Esophagus muscularis mucosa (tissue), 4 donors: ENCODE measurements around the gene SEPTIN10. TPM values are rescaled to one million over a fixed set of nuclear protein-coding genes. Genes with fewer than 3 reads are reported as not detected.

Experiments
- DNase-seq: peaks from one replicate; pipeline ENCODE4 v3.0.0-alpha.2; 2017; ENCODE audit errors: extremely low spot score
- H3K27ac ChIP-seq, 4 donors: fragments of 200-600 bp; sonication (generic); replicated peaks in 1 of 4; 1 replicate in 3 of 4; 2 replicates in 1 of 4; pipeline ENCODE4 v1.5.1; 2016 to 2019; ENCODE audit warnings: mild to moderate bottlenecking in 1 of 4
- H3K27me3 ChIP-seq, 4 donors: fragments of 200-600 bp; sonication (generic); one replicate each; pipeline versions ENCODE4 v1.5.1 to v1.6.0; 2016 to 2019
- H3K36me3 ChIP-seq, 4 donors: fragments of 200-600 bp; sonication (generic); one replicate each; pipeline ENCODE4 v1.5.1; 2016 to 2019
- H3K4me1 ChIP-seq, 4 donors: fragments of 200-600 bp; sonication (generic); one replicate each; pipeline ENCODE4 v1.5.1; 2016 to 2019
- H3K4me3 ChIP-seq, 4 donors: fragments of 200-600 bp; sonication (generic); 1 replicate in 2 of 4; 2 replicates in 2 of 4; pipeline ENCODE4 v1.5.1; 2016 to 2019; ENCODE audit warnings: mild to moderate bottlenecking in 4 of 4, moderate library complexity in 1 of 4
- H3K9me3 ChIP-seq, 4 donors: fragments of 200-600 bp; sonication (generic); 1 replicate in 3 of 4; 2 replicates in 1 of 4; pipeline ENCODE4 v1.5.1; 2016 to 2019
- CTCF ChIP-seq, 3 experiments: fragments of 200-600 bp in 2 of 3; fragments of 450-650 bp in 1 of 3; sonication (generic) in 2 of 3; IDR thresholded peaks; one replicate each; pipeline ENCODE4 v1.5.1; 2017 to 2019; ENCODE audit warnings: antibody characterized with exemption in 3 of 3, mild to moderate bottlenecking in 2 of 3, moderate library complexity in 1 of 3
- EP300 ChIP-seq: sonication (generic); formaldehyde crosslinking; IDR thresholded peaks from one replicate; pipeline ENCODE4 v1.6.1; 2017; ENCODE audit warnings: antibody characterized with exemption
- POLR2A ChIP-seq: fragments of 450-650 bp; IDR thresholded peaks from one replicate; pipeline ENCODE4 v1.6.1; 2017; ENCODE audit warnings: antibody characterized with exemption, moderate library complexity, mild to moderate bottlenecking, low read depth
- POLR2AphosphoS5 ChIP-seq, 2 donors: sonication (generic); formaldehyde crosslinking; IDR thresholded peaks; one replicate each; pipeline ENCODE4 v1.6.1; 2017; ENCODE audit warnings: antibody characterized with exemption in 2 of 2
- WGBS: methylation state at CpG from one replicate; pipeline ENCODE4 v1.1.5; 2018; 5-methylcytosine and 5-hydroxymethylcytosine counted together
- intact Hi-C: fragments of 100-400 bp; cut with DNase I; formaldehyde crosslinking; loops from one replicate; pipeline ENCODE4 v1.15.1; 2023
- total RNA-seq, 4 donors: library from RNA; depleted of rRNA; stranded (reverse); fragments of >200 nt; gene quantifications; one replicate each; pipeline versions ENCODE4 v1.1.0 to v1.2.1, GENCODE V29; 2016

The SEPTIN10 gene
- total RNA-seq, 4 donors from 2014 or later, result 133 to 203 (median 159) TPM

DNA sequence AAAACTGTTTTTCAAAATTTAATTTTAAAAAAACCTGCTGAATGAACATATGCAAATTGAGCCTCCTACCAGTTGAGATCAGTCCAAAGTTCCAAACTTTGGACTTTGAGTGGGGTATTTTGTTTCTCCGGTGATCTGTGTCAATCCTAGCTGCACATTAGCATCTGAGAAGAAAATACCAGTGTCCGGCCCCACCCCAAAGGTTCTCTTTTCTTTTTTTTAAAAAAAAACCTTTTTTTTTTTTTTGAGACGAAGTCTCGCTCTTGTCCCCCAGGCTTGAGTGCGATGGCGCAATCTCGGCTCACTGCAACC, 91.7 kb downstream of the SEPTIN10 start:
- DNase-seq, result no peak
- Histone ChIP-seq H3K27ac (no peak overlapping the region), H3K36me3 (no peaks in the 10 kb centered on the region), H3K9me3 (no peaks in the 10 kb centered on the region), H3K27me3 (peaks cover 0 to 7% (median 0%) of the 10 kb centered on the region in 4 donors), H3K4me3 (no peak overlapping the region), H3K4me1 (no peaks in the 10 kb centered on the region)
- intact Hi-C loops, result no loop called here
- 96% methylated on average over 7 of the region's 7 CpGs for WGBS
- TF ChIP-seq EP300 (no peak), POLR2AphosphoS5 (IDR thresholded peaks at IDR 0.05) (no peak), CTCF (IDR thresholded peaks at IDR 0.05) (no peak), POLR2A (no peak)

- intact Hi-C loops, result no loop called here
- TF ChIP-seq CTCF (IDR thresholded peaks at IDR 0.05) (no peak), POLR2AphosphoS5 (IDR thresholded peaks at IDR 0.05) (no peak), EP300 (no peak), POLR2A (no peak)
- WGBS, result 82% methylated on average over 20 of the region's 20 CpGs
- Histone ChIP-seq H3K4me1 (no peaks in the 10 kb centered on the region), H3K9me3 (no peaks in the 10 kb centered on the region), H3K27ac (no peak overlapping the region), H3K4me3 (no peak overlapping the region), H3K27me3 (peaks cover 0 to 1% (median 0%) of the 10 kb centered on the region in 4 donors), H3K36me3 (no peaks in the 10 kb centered on the region)
- no peak for DNase-seq
Measured at GRCh38 chr2:109521233-109522062, 92.3 kb downstream of the SEPTIN10 start.

DNA sequence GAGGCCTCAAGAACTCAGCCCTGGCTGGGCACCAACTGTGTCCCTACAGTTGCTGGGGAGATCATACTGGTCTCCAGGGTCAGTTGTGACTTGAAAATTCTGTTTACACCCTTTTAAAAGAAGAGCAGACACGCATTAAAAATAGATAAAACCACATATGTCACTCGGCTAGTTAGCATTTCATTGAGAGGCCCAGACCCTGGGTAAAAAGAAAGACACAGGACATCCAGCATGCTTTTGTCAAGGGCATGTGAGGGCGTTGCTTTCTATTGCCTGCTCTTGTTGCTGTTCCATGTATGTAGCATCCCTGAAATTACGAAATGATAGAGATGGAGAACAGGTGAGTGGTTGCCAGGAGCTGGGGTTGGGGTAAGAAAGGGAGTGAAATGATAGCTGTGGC, 94.3 kb downstream of the SEPTIN10 start:
- no peak overlapping the region for H3K27ac ChIP-seq
- TF ChIP-seq EP300 (no peak), POLR2AphosphoS5 (IDR thresholded peaks at IDR 0.05) (no peak), POLR2A (no peak), CTCF (IDR thresholded peaks at IDR 0.05) (no peak)
- DNase-seq, result no peak
- intact Hi-C loops, result loop anchor here (10.0 kb wide), 1 partner anchor 595 kb away; no protein-coding TSS in a partner anchor
- 91% methylated on average over 4 of the region's 4 CpGs for WGBS
- H3K9me3 ChIP-seq, result no peaks in the 10 kb centered on the region
- H3K27me3 ChIP-seq, result no peaks in the 10 kb centered on the region
- H3K4me1 ChIP-seq, result peaks cover 2 to 6% (median 6%) of the 10 kb centered on the region in 4 donors
- no peaks in the 10 kb centered on the region for H3K36me3 ChIP-seq
- no peak overlapping the region for H3K4me3 ChIP-seq

GRCh38 chr2:109517118-109517889, 96.5 kb downstream of the SEPTIN10 start:
- 90% methylated on average over 8 of the region's 26 CpGs for WGBS
- Histone ChIP-seq H3K27me3 (no peaks in the 10 kb centered on the region), H3K4me1 (peaks cover 13 to 21% (median 17%) of the 10 kb centered on the region in 4 donors), H3K27ac (no peak overlapping the region), H3K36me3 (no peaks in the 10 kb centered on the region), H3K4me3 (no peak overlapping the region), H3K9me3 (no peaks in the 10 kb centered on the region)
- intact Hi-C loops, result loop anchor here (10.0 kb wide), 1 partner anchor 593 kb away; no protein-coding TSS in a partner anchor
- no peak for DNase-seq
- TF ChIP-seq EP300, result no peak
- no peak for TF ChIP-seq POLR2A
- no peak for TF ChIP-seq CTCF (IDR thresholded peaks at IDR 0.05)
- TF ChIP-seq POLR2AphosphoS5 (IDR thresholded peaks at IDR 0.05), result no peak
